ENCODE measurements around the gene PSPC1.

- TF ChIP-seq CTCF (IDR thresholded peaks at IDR 0.05) (no peak), POLR2A (IDR thresholded peaks at IDR 0.05) (no peak)
These were observed 109.0 kb downstream of the PSPC1 start for GRCh38 chr13:19673473-19674430.

All from gastroesophageal sphincter (tissue), 3 donors.